ENCODE results near the gene ANO2.

- TF ChIP-seq MYC (IDR thresholded peaks at IDR 0.05; ENCODE audit: low read depth, low read length) (no peak), CTCF (IDR thresholded peaks at IDR 0.05; ENCODE audit: extremely low read depth in 1 of 2, insufficient read depth in 1 of 2, low read depth in 1 of 2, low read length in 2 of 2) (no peak), MAX (IDR thresholded peaks at IDR 0.05; ENCODE audit: insufficient read depth, insufficient read length) (no peak)
These were observed 88.4 kb downstream of the ANO2 start for GRCh38 chr12:5856692-5857091.
